ENCODE results near the gene KLHDC10. TPM values are rescaled to one million over a fixed set of nuclear protein-coding genes. Genes with fewer than 3 reads are reported as not detected.
"Not testable (repeated sequence)": the region's sequence is repeated elsewhere in the genome, so short reads cannot be mapped to it uniquely, and the experiment has no call there.

The KLHDC10 gene
- total and polyA plus RNA-seq, 2 donors (not counting 3 experiments of a cell fraction or from before 2014, with no cell fraction given) = 14.9 to 31.3 TPM

GRCh38 chr7:130182990-130183389 lies 112.7 kb downstream of the KLHDC10 start:
- no TSS peak for BruUV-seq (replicated peaks)
- intact Hi-C loops (cut with micrococcal nuclease) = no loop called here

GRCh38 chr7:130184349-130184748 lies 114.0 kb downstream of the KLHDC10 start:
- H3K27ac ChIP-seq (ENCODE audit: insufficient read depth, low read depth, low read length); H4K20me1 ChIP-seq (replicated peaks; ENCODE audit: control insufficient read depth, extremely low read depth, insufficient read depth, low read length); dilution Hi-C loops (cut with MboI; ENCODE audit: extremely low pct_ligation_motif_present, low sequenced_read_pairs); H3K9me1 ChIP-seq (replicated peaks; ENCODE audit: control insufficient read depth, extremely low read depth, insufficient read depth, low read length); H3K9me3 ChIP-seq (replicated peaks; ENCODE audit: control insufficient read depth, insufficient read depth, low read length); H2AFZ ChIP-seq (ENCODE audit: low read depth, low read length); DNase-seq (ENCODE audit: low read depth, low spot score); H3K9ac ChIP-seq (replicated peaks; ENCODE audit: extremely low read depth, insufficient read depth, low read length); H3K4me2 ChIP-seq (ENCODE audit: insufficient read depth, low read length); H3K4me3 ChIP-seq (replicated peaks in 1 of 3; ENCODE audit: insufficient read depth in 1 of 3, low read depth in 1 of 3, low read length in 3 of 3); FAIRE-seq; H3K4me1 ChIP-seq (ENCODE audit: control insufficient read depth, extremely low read depth, insufficient read depth, low read length); intact Hi-C loops (cut with micrococcal nuclease); POLR2A ChIA-PET; H3K79me2 ChIP-seq (ENCODE audit: control insufficient read depth, insufficient read depth, low read length); H3K27me3 ChIP-seq (ENCODE audit: control insufficient read depth in 2 of 2, insufficient read depth in 2 of 2, low read length in 2 of 2); BruUV-seq (replicated peaks): not testable (repeated sequence)
- H3K36me3 ChIP-seq (ENCODE audit: control insufficient read depth in 2 of 2, extremely low read depth in 1 of 2, insufficient read depth in 2 of 2, low read length in 2 of 2) = peaks cover 1 to 11% of the 10 kb centered on the region in 2 experiments
- CTCF ChIA-PET = interaction anchor here (2.0 to 2.5 kb wide), 2 partner anchors 112 to 574 kb away, joined by 4 to 13 read pairs; no protein-coding TSS in a partner anchor

More at GRCh38 chr7:130182990-130183389, 112.7 kb downstream of the KLHDC10 start:
- H3K9ac ChIP-seq (replicated peaks; ENCODE audit: extremely low read depth, insufficient read depth, low read length) = no peak overlapping the region
- H4K20me1 ChIP-seq (replicated peaks; ENCODE audit: control insufficient read depth, extremely low read depth, insufficient read depth, low read length) = no peaks in the 10 kb centered on the region
- peaks cover 10% of the 10 kb centered on the region for H3K4me1 ChIP-seq (ENCODE audit: control insufficient read depth, extremely low read depth, insufficient read depth, low read length)
- TF ChIP-seq POLR2A (IDR thresholded peaks at IDR 0.05; ENCODE audit: low read depth, low read length) = no peak
- no peak for TF ChIP-seq EZH2 (IDR thresholded peaks at IDR 0.05; ENCODE audit: borderline replicate concordance, low read depth, low read length, severe bottlenecking)
- TF ChIP-seq JUN (IDR thresholded peaks at IDR 0.05; ENCODE audit: borderline replicate concordance, insufficient read depth, insufficient read length, low read depth) = no peak
- TF ChIP-seq FOS (IDR thresholded peaks at IDR 0.05; ENCODE audit: borderline replicate concordance, insufficient read depth, low read length) = no peak
- TF ChIP-seq MAX (IDR thresholded peaks at IDR 0.05; ENCODE audit: insufficient read depth, insufficient read length) = no peak
- TF ChIP-seq MYC (IDR thresholded peaks at IDR 0.05; ENCODE audit: low read depth, low read length) = no peak
- TF ChIP-seq GATA2 (IDR thresholded peaks at IDR 0.05; ENCODE audit: insufficient read depth, insufficient read length, low read depth, low read length) = no peak
- TF ChIP-seq POLR2AphosphoS5 (IDR thresholded peaks at IDR 0.05; ENCODE audit: insufficient read depth, low read depth, low read length) = no peak
- no peak for TF ChIP-seq CTCF (IDR thresholded peaks at IDR 0.05; ENCODE audit: extremely low read depth in 1 of 2, insufficient read depth in 1 of 2, low read depth in 1 of 2, low read length in 2 of 2)
- POLR2A ChIA-PET = no interaction called here
- dilution Hi-C loops (cut with MboI; ENCODE audit: extremely low pct_ligation_motif_present, low sequenced_read_pairs) = no loop called here
- no peaks in the 10 kb centered on the region for H3K79me2 ChIP-seq (ENCODE audit: control insufficient read depth, insufficient read depth, low read length)
- no peak overlapping the region for H3K27ac ChIP-seq (ENCODE audit: insufficient read depth, low read depth, low read length)
- H3K9me1 ChIP-seq (replicated peaks; ENCODE audit: control insufficient read depth, extremely low read depth, insufficient read depth, low read length) = no peaks in the 10 kb centered on the region
- no peak for FAIRE-seq
- no peak overlapping the region for H3K4me3 ChIP-seq (replicated peaks in 1 of 3; ENCODE audit: insufficient read depth in 1 of 3, low read depth in 1 of 3, low read length in 3 of 3)
- no peak overlapping the region for H2AFZ ChIP-seq (ENCODE audit: low read depth, low read length)
- H3K4me2 ChIP-seq (ENCODE audit: insufficient read depth, low read length) = no peak overlapping the region
- DNase-seq (ENCODE audit: low read depth, low spot score) = no peak
- peaks cover 1 to 11% of the 10 kb centered on the region in 2 experiments for H3K36me3 ChIP-seq (ENCODE audit: control insufficient read depth in 2 of 2, extremely low read depth in 1 of 2, insufficient read depth in 2 of 2, low read length in 2 of 2)
- no peaks in the 10 kb centered on the region for H3K9me3 ChIP-seq (replicated peaks; ENCODE audit: control insufficient read depth, insufficient read depth, low read length)
- no peaks in the 10 kb centered on the region for H3K27me3 ChIP-seq (ENCODE audit: control insufficient read depth in 2 of 2, insufficient read depth in 2 of 2, low read length in 2 of 2)
- CTCF ChIA-PET = interaction anchor here (2.0 kb wide), 2 partner anchors 13 to 575 kb away, joined by 4 to 11 read pairs; no protein-coding TSS in a partner anchor

Measured in endothelial cell of umbilical vein (primary cell).